HEK293 (cell line): Measurements from ENCODE around the gene HOXA4.

Experiments
- CTCF ChIA-PET: fragments of 350-600 bp; formaldehyde crosslinking; extraction: SDS; loops from one replicate; lab custom pipeline; 2021; ENCODE audit warnings: antibody characterized with exemption; lab: Yijun Ruan, JAX
- POLR2A ChIA-PET: fragments of 300-600 bp; formaldehyde crosslinking; extraction: SDS; loops from one replicate; lab custom pipeline; 2020; ENCODE audit warnings: antibody characterized with exemption, inconsistent platforms; lab: Yijun Ruan, JAX
- H3K27ac ChIP-seq: fragments of 200-500 bp; sonication (Bioruptor generic); 2 replicates; pipeline ENCODE4 v1.5.1; 2014; ENCODE audit warnings: low read depth, low read length, control low read depth, inconsistent platforms; ENCODE audit errors: extremely low read depth
- H3K36me3 ChIP-seq, 2 experiments: fragments of 200-500 bp in 1 of 2; sonication (Bioruptor generic) in 1 of 2; 1 replicate in 1 of 2; 2 replicates in 1 of 2; pipeline ENCODE4 v1.5.1; 2014 to 2017; ENCODE audit warnings: inconsistent platforms in 2 of 2, low read length in 2 of 2; ENCODE audit not compliant: control insufficient read depth in 2 of 2, insufficient read depth in 1 of 2
- H3K4me1 ChIP-seq: fragments of 200-500 bp; sonication (Bioruptor generic); 2 replicates; pipeline ENCODE4 v1.5.1; 2014; ENCODE audit warnings: mild to moderate bottlenecking, low read length, inconsistent platforms; ENCODE audit not compliant: control insufficient read depth, insufficient read depth
- H3K4me3 ChIP-seq: 2 replicates; pipeline ENCODE4 v1.5.1; 2011; ENCODE audit warnings: low read depth, mild to moderate bottlenecking, control low read depth, low read length, moderate library complexity
- H3K9me3 ChIP-seq: fragments of 200-500 bp; sonication (Bioruptor generic); 2 replicates; pipeline ENCODE4 v1.5.1; 2014; ENCODE audit warnings: low read depth, low read length, inconsistent platforms; ENCODE audit not compliant: control insufficient read depth, insufficient read depth
- KLF10 ChIP-seq: fragments of 450-650 bp; IDR thresholded peaks from 2 replicates; pipeline ENCODE4 v1.5.1; 2018; ENCODE audit warnings: missing biosample characterization, mild to moderate bottlenecking, missing genetic modification characterization
- MYNN ChIP-seq: fragments of 450-650 bp; formaldehyde crosslinking; IDR thresholded peaks from 2 replicates; pipeline ENCODE4 v1.5.1; 2016; ENCODE audit warnings: missing biosample characterization, missing genetic modification characterization, borderline replicate concordance
- OVOL3 ChIP-seq: fragments of 450-650 bp; formaldehyde crosslinking; IDR thresholded peaks from 2 replicates; pipeline ENCODE4 v1.5.1; 2016; ENCODE audit warnings: missing biosample characterization, missing genetic modification characterization
- PRDM1 ChIP-seq: fragments of 450-650 bp; formaldehyde crosslinking; IDR thresholded peaks from 2 replicates; pipeline ENCODE4; 2016; ENCODE audit warnings: missing biosample characterization, missing genetic modification characterization
- PRDM10 ChIP-seq: fragments of 450-650 bp; formaldehyde crosslinking; IDR thresholded peaks from 2 replicates; pipeline ENCODE4 v1.5.1; 2016; ENCODE audit warnings: missing biosample characterization, missing genetic modification characterization
- PRDM4 ChIP-seq: fragments of 450-650 bp; formaldehyde crosslinking; IDR thresholded peaks from 2 replicates; pipeline ENCODE4 v1.5.1; 2017; ENCODE audit warnings: missing biosample characterization, missing genetic modification characterization
- ZBTB49 ChIP-seq: fragments of 450-650 bp; formaldehyde crosslinking; IDR thresholded peaks from 2 replicates; pipeline ENCODE4 v1.5.1; 2016; ENCODE audit warnings: missing biosample characterization, missing genetic modification characterization, low read depth
- ZBTB6 ChIP-seq: fragments of 450-650 bp; formaldehyde crosslinking; IDR thresholded peaks from 2 replicates; pipeline ENCODE4 v1.5.1; 2017; ENCODE audit warnings: missing biosample characterization, missing genetic modification characterization
- ZFHX2 ChIP-seq: fragments of 450-650 bp; formaldehyde crosslinking; conservative IDR thresholded peaks from 2 replicates; pipeline ENCODE4 v1.5.1; 2016; ENCODE audit warnings: missing biosample characterization, missing genetic modification characterization
- ZFP3 ChIP-seq: fragments of 450-650 bp; formaldehyde crosslinking; IDR thresholded peaks from 2 replicates; pipeline ENCODE4 v1.5.1; 2016; ENCODE audit warnings: low read depth, missing biosample characterization, missing genetic modification characterization
- ZNF112 ChIP-seq: fragments of 450-650 bp; formaldehyde crosslinking; IDR thresholded peaks from 2 replicates; pipeline ENCODE4 v1.5.0; 2017; ENCODE audit warnings: missing biosample characterization, missing genetic modification characterization
- ZNF140 ChIP-seq: fragments of 450-650 bp; formaldehyde crosslinking; IDR thresholded peaks from 2 replicates; pipeline ENCODE4 v1.5.1; 2016; ENCODE audit warnings: missing biosample characterization, missing genetic modification characterization
- ZNF169 ChIP-seq: fragments of 450-650 bp; formaldehyde crosslinking; IDR thresholded peaks from 2 replicates; pipeline ENCODE4 v1.5.1; 2016; ENCODE audit warnings: missing biosample characterization, missing genetic modification characterization
- ZNF2 ChIP-seq: fragments of 450-650 bp; formaldehyde crosslinking; IDR thresholded peaks from 2 replicates; pipeline ENCODE4 v1.5.1; 2016; ENCODE audit warnings: missing biosample characterization, missing genetic modification characterization
- ZNF280C ChIP-seq: fragments of 450-650 bp; formaldehyde crosslinking; IDR thresholded peaks from 2 replicates; pipeline ENCODE4 v1.5.1; 2016; ENCODE audit warnings: missing biosample characterization, missing genetic modification characterization
- ZNF366 ChIP-seq: fragments of 450-650 bp; formaldehyde crosslinking; conservative IDR thresholded peaks from 2 replicates; pipeline ENCODE4 v1.5.1; 2016; ENCODE audit warnings: missing biosample characterization, missing genetic modification characterization
- ZNF561 ChIP-seq: fragments of 450-650 bp; IDR thresholded peaks from 2 replicates; pipeline ENCODE4 v1.5.1; 2018; ENCODE audit warnings: missing biosample characterization, missing genetic modification characterization, borderline replicate concordance
- ZNF571 ChIP-seq: fragments of 450-650 bp; formaldehyde crosslinking; IDR thresholded peaks from 2 replicates; pipeline ENCODE4 v1.5.0; 2017; ENCODE audit warnings: missing biosample characterization, missing genetic modification characterization
- ZNF596 ChIP-seq: fragments of 450-650 bp; IDR thresholded peaks from 2 replicates; pipeline ENCODE4 v1.5.0; 2018; ENCODE audit warnings: missing biosample characterization, mild to moderate bottlenecking, missing genetic modification characterization, moderate library complexity
- ZNF621 ChIP-seq: fragments of 450-650 bp; formaldehyde crosslinking; IDR thresholded peaks from 2 replicates; pipeline ENCODE4 v1.5.1; 2017; ENCODE audit warnings: missing biosample characterization, missing genetic modification characterization
- ZNF677 ChIP-seq: fragments of 450-650 bp; IDR thresholded peaks from 2 replicates; pipeline ENCODE4 v1.5.0; 2018; ENCODE audit warnings: missing biosample characterization, mild to moderate bottlenecking, missing genetic modification characterization, moderate library complexity

Gene HOXA4

GRCh38 chr7:27102581-27103442, 27.7 kb downstream of the HOXA4 start, which contains the start of gene HOXA2:
TSS of gene HOXA2 (minus strand) at chr7:27102683. CDS start at chr7:27102500, 183 bp downstream.
- Histone ChIP-seq H3K4me3 (no peak within 1 kb of the TSS), H3K9me3 (no peaks in the 10 kb centered on the region), H3K36me3 (peaks cover 20 to 34% of the 10 kb centered on the region in 2 experiments), H3K27ac (no peak within 1 kb of the TSS)
- CTCF ChIA-PET, result no interaction called here
- TF ChIP-seq KLF10 (no peak), ZNF140 (tag by site-specific recombination) (no peak), PRDM1 (tag by site-specific recombination) (peak; percentile 94), ZNF561 (tag by site-specific recombination) (no peak), ZNF571 (no peak), ZBTB6 (tag by site-specific recombination) (no peak), ZFHX2 (tag by site-specific recombination) (peak; percentile 52), ZNF112 (tag by site-specific recombination) (no peak), OVOL3 (no peak), ZNF366 (tag by site-specific recombination) (peak; percentile 83), ZNF621 (tag by site-specific recombination) (no peak), ZBTB49 (tag by site-specific recombination) (no peak), ZNF169 (tag by site-specific recombination) (no peak), ZNF596 (tag by site-specific recombination) (peak; percentile 81; the same call in 1 of the 2 replicates), ZNF2 (tag by site-specific recombination) (no peak), PRDM4 (tag by site-specific recombination) (no peak), MYNN (tag by site-specific recombination) (no peak)
- TF ChIP-seq, all 188 proteins: peak for 4
- H3K4me1 ChIP-seq, result peaks cover 3% of the 10 kb centered on the region; the same call in 1 of the 2 replicates
- POLR2A ChIA-PET, result no interaction called here

GRCh38 chr7:27101957-27102580, 28.5 kb downstream of the HOXA4 start:
- POLR2A ChIA-PET, result interaction anchor here (1.2 kb wide), 1 partner anchor 30 kb away, joined by 4 read pairs; no protein-coding TSS in a partner anchor
- peaks cover 13 to 31% of the 10 kb centered on the region in 2 experiments for H3K36me3 ChIP-seq
- H3K4me3 ChIP-seq, result no peak overlapping the region
- CTCF ChIA-PET, result no interaction called here
- H3K9me3 ChIP-seq, result no peaks in the 10 kb centered on the region
- H3K27ac ChIP-seq, result no peak overlapping the region
- H3K4me1 ChIP-seq, result peaks cover 7% of the 10 kb centered on the region; the same call in 1 of the 2 replicates
- TF ChIP-seq ZNF677, result no peak
- no peak for TF ChIP-seq ZNF280C
- TF ChIP-seq ZNF140 (tag by site-specific recombination), result no peak
- TF ChIP-seq ZFP3 (tag by site-specific recombination), result no peak
- TF ChIP-seq ZNF169 (tag by site-specific recombination), result no peak
- no peak for TF ChIP-seq ZNF571
- TF ChIP-seq PRDM10 (tag by site-specific recombination), result no peak
